ENCODE measurements around the gene FAM107B. TPM values are rescaled to one million over a fixed set of nuclear protein-coding genes. Genes with fewer than 3 reads are reported as not detected.
A peak's percentile ranks its signal among the peaks of the same experiment; 100 is the strongest.

The FAM107B gene
- total and polyA plus RNA-seq, 2 of the 8 experiments (the other 6 are each of a cell fraction or from before 2014, with no cell fraction given): 7.5 to 28.1 TPM

GRCh38 chr10:14749070-14749809, 25.5 kb downstream of the FAM107B start:
- DNase-seq (ENCODE audit: low read depth in 1 of 2, low spot score in 2 of 2) (no peak), FAIRE-seq (no peak)
- Histone ChIP-seq H4K20me1 (replicated peaks in 1 of 2; ENCODE audit: control insufficient read depth in 1 of 2, insufficient read depth in 2 of 2, low read length in 2 of 2) (no peaks in the 10 kb centered on the region), H3K4me3 (ENCODE audit: extremely low read depth in 1 of 4, insufficient read depth in 2 of 4, low read depth in 3 of 4, low read length in 4 of 4) (no peak overlapping the region), H4K8ac (ENCODE audit: extremely low read depth, insufficient read depth, low read length) (no peak overlapping the region), H3K56ac (replicated peaks; ENCODE audit: insufficient read length, low read depth, low read length) (no peak overlapping the region), H2BK5ac (ENCODE audit: low read depth, low read length) (no peak overlapping the region), H3K18ac (ENCODE audit: extremely low read depth, low read length) (no peak overlapping the region), H3K27ac (ENCODE audit: low read depth, low read length) (no peak overlapping the region), H3K79me2 (ENCODE audit: control insufficient read depth in 1 of 2, insufficient read depth in 2 of 2, low read length in 2 of 2) (no peaks in the 10 kb centered on the region), H3K4me2 (ENCODE audit: insufficient read depth in 1 of 2, low read depth in 2 of 2, low read length in 2 of 2) (no peak overlapping the region; a peak in 1 of 4 replicates), H3K4me1 (replicated peaks in 1 of 4; ENCODE audit: control insufficient read depth in 3 of 4, insufficient read depth in 4 of 4, low read length in 3 of 4) (no peaks in the 10 kb centered on the region; a peak in 1 of 7 replicates), H3K9ac (replicated peaks in 1 of 4; ENCODE audit: extremely low read depth in 1 of 4, low read depth in 3 of 4, low read length in 3 of 4) (no peak overlapping the region), H3K4ac (replicated peaks; ENCODE audit: insufficient read length, low read depth, low read length) (no peak overlapping the region), H3K79me1 (ENCODE audit: low read depth, low read length) (no peaks in the 10 kb centered on the region), H2AK5ac (ENCODE audit: low read depth, low read length) (no peak overlapping the region), H2BK15ac (ENCODE audit: low read length) (no peak overlapping the region), H3K23ac (ENCODE audit: insufficient read length) (no peak overlapping the region), H3K36me3 (ENCODE audit: control insufficient read depth in 2 of 4, insufficient read depth in 4 of 4, low read length in 3 of 4) (no peaks in the 10 kb centered on the region), H3K23me2 (ENCODE audit: low read depth, low read length) (no peaks in the 10 kb centered on the region), H2BK12ac (ENCODE audit: low read depth, low read length) (peak overlapping the region; percentile 43; the same call in 1 of the 2 replicates), H2BK20ac (ENCODE audit: low read length) (no peak overlapping the region), H3K9me3 (ENCODE audit: insufficient read depth in 2 of 2, low read depth in 1 of 2, low read length in 1 of 2) (no peaks in the 10 kb centered on the region), H4K5ac (ENCODE audit: insufficient read length, low read depth, low read length) (no peak overlapping the region), H3K27me3 (replicated peaks in 1 of 4; ENCODE audit: control insufficient read depth in 3 of 4, extremely low read depth in 1 of 4, insufficient read depth in 3 of 4, low read length in 3 of 4) (no peaks in the 10 kb centered on the region), H2BK120ac (replicated peaks; ENCODE audit: low read depth, low read length) (no peak overlapping the region), H4K91ac (replicated peaks; ENCODE audit: insufficient read length, low read length) (no peak overlapping the region), H3K14ac (ENCODE audit: insufficient read length) (no peak overlapping the region), H2AFZ (ENCODE audit: low read length) (0 out of 2 replicates have a peak overlapping the region, but pooled peaks have one; percentile 31)
- POLR2A ChIA-PET (ENCODE audit: partially characterized antibody): no interaction called here
- 91% methylated on average over 10 of the region's 10 CpGs; no CpG with 5 or more reads in 1 of the 2 experiments for WGBS, 2 experiments (ENCODE audit: extremely low coverage in 1 of 2, insufficient coverage in 1 of 2, insufficient read length in 1 of 2, insufficient replicate concordance in 2 of 2, low coverage in 1 of 2, low lambda C conversion rate in 2 of 2, missing lambda C conversion rate in 1 of 2)
- CTCF ChIA-PET (ENCODE audit: partially characterized antibody): interaction anchor here (1.3 to 2.1 kb wide), 2 partner anchors 201 to 212 kb away, joined by 3 to 6 read pairs; no protein-coding TSS in a partner anchor
- TF ChIP-seq NANOG (IDR thresholded peaks at IDR 0.05; ENCODE audit: insufficient read depth, low read depth, low read length, poor library complexity, severe bottlenecking) (no peak), CREB1 (IDR thresholded peaks at IDR 0.05) (no peak), KDM5A (IDR thresholded peaks at IDR 0.05; ENCODE audit: low read length) (no peak), CHD1 (IDR thresholded peaks at IDR 0.05; ENCODE audit: low read depth, low read length) (no peak), SP4 (IDR thresholded peaks at IDR 0.05; ENCODE audit: low read length) (no peak), EZH2 (IDR thresholded peaks at IDR 0.05; ENCODE audit: low read depth, low read length, severe bottlenecking) (no peak), SP1 (IDR thresholded peaks at IDR 0.05; ENCODE audit: low read depth, low read length) (no peak), ATF3 (IDR thresholded peaks at IDR 0.05; ENCODE audit: insufficient read depth, low read depth, low read length) (no peak), RAD21 (IDR thresholded peaks at IDR 0.05 in 1 of 2, conservative IDR thresholded peaks at IDR 0.05 in 1 of 2; ENCODE audit: low read depth in 2 of 2, low read length in 2 of 2) (no peak), MAFK (IDR thresholded peaks at IDR 0.05; ENCODE audit: low read depth, low read length) (no peak), HDAC2 (IDR thresholded peaks at IDR 0.05; ENCODE audit: borderline replicate concordance in 1 of 2, low read depth in 2 of 2, low read length in 2 of 2) (no peak), CBX8 (IDR thresholded peaks at IDR 0.05; ENCODE audit: borderline replicate concordance, low read depth, low read length) (no peak)

Data from H1 (cell line).